ENCODE measurements around the gene TIAM1.

GRCh38 chr21:31248598-31248997 lies 95.5 kb downstream of the TIAM1 start:
- no peak for TF ChIP-seq CTCF (IDR thresholded peaks at IDR 0.05; ENCODE audit: insufficient read depth, low read length, poor library complexity, severe bottlenecking)
- TF ChIP-seq EZH2phosphoT487 (conservative IDR thresholded peaks at IDR 0.05; ENCODE audit: low read length) = no peak

Measured in SU-DHL-6 (cell line).